HEK293T (cell line): ENCODE data around the gene MYO7B.

Experiments
- BHLHE40 ChIP-seq: fragments of 450-650 bp; IDR thresholded peaks from 2 replicates; pipeline ENCODE4 v1.6.1; 2016; ENCODE audit warnings: mild to moderate bottlenecking, moderate library complexity, borderline replicate concordance
- CTBP1 ChIP-seq: fragments of 450-650 bp; IDR thresholded peaks from 2 replicates; pipeline ENCODE4 v1.6.1; 2016; ENCODE audit warnings: borderline replicate concordance
- FOXA1 ChIP-seq: fragments of 450-650 bp; IDR thresholded peaks from 2 replicates; pipeline ENCODE4 v1.6.1; 2016; ENCODE audit warnings: mild to moderate bottlenecking
- FOXM1 ChIP-seq: fragments of 450-650 bp; IDR thresholded peaks from 2 replicates; pipeline ENCODE4 v1.6.1; 2017; ENCODE audit warnings: mild to moderate bottlenecking, borderline replicate concordance
- LEF1 ChIP-seq: fragments of 450-650 bp; IDR thresholded peaks from 2 replicates; pipeline ENCODE4 v1.6.1; 2017; ENCODE audit warnings: mild to moderate bottlenecking, borderline replicate concordance
- NFRKB ChIP-seq: fragments of 450-650 bp; IDR thresholded peaks from 2 replicates; pipeline ENCODE4 v1.6.1; 2016; ENCODE audit warnings: mild to moderate bottlenecking, moderate library complexity
- SP1 ChIP-seq: fragments of 450-650 bp; IDR thresholded peaks from 2 replicates; pipeline ENCODE4 v1.6.1; 2017
- TARDBP ChIP-seq: fragments of 450-650 bp; IDR thresholded peaks from 2 replicates; pipeline ENCODE4 v1.6.1; 2016
- ZNF384 ChIP-seq: fragments of 450-650 bp; IDR thresholded peaks from 2 replicates; pipeline ENCODE4 v1.6.1; 2016

DNA sequence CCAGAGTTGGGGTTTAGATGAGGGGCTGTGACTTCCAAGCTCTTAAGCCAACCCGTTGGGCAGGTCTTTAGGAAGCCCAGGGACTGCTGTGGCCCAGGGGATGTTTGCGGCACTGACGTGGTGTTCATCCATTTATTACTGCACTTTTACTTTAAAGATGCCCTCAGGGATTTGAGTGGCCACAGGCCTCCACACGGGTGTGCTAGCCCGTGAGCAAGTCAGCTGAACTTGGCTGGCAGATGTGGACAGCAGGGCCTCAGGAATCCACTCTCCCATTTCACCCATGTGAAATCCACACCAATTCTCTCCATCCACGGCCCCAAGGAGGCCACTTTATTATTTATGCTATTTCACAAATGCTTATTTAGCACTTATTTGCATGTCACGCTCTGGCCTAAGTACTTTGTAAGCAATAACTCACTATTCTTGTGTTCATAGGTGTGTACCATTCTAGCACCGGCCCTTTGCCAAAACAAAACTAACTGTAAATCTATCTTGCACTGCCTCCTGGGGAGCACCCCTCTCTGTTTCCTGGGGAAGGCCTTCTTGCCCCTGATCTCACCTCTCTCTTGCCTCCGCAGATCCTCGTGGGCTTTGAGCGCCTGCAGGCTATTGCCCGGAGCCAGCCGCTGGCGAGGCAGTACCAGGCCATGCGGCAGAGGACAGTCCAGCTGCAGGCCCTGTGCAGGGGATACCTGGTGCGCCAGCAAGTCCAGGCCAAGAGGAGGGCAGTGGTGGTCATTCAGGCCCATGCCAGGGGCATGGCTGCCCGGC lies 71.3 kb downstream of the MYO7B start:
- TF ChIP-seq SP1 = no peak
- no peak for TF ChIP-seq TARDBP
- TF ChIP-seq LEF1 = no peak
- TF ChIP-seq FOXM1 = no peak
- no peak for TF ChIP-seq NFRKB
- no peak for TF ChIP-seq FOXA1
- TF ChIP-seq BHLHE40 = no peak
- TF ChIP-seq CTBP1 = no peak
- no peak for TF ChIP-seq ZNF384
